ENCODE measurements around the gene CEBPA.

Gene CEBPA

DNA sequence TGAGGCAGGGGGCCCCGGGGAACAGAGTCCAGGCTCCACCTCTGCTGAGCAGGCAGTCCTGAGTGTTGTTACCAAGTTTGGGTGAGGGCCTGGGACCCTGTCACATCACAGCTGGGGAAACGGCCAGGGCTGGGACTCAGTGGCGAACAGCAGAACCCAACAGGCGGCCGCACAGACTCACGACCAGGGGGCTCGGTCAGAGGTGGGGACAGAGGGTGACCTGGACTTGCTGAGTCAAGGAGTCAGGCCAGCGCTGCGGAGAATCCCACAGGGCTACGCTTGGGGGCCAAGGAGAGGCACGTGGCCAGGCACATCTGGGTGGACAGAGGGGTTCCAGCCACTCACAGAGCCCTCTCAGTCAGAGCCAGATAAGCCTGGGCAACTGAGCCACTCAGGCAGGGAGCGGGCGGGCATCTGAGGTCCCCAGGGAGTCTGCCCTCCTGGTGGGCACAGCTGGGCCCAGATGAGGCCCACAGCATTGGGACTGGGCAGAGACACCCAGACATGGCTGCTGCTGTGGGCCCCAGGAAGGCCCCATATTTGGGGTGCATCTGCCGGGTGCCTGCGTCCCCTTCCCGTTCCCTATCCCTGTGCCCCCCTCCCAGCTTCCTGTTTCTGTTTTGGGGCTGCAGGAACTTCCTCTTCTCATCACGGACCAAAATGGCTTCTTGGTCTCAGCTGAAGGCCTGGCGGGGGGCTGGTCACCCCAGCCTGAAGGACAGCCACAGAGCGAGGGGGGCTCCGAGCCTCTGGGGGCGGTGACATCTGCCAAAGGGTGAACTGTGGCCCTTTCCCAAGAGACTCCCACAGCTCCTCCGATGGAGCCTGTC lies 34.0 kb downstream of the CEBPA start:
- ChIA-PET POLR2A (no interaction called here), CTCF (no interaction called here)
- DNase-seq (ENCODE audit: extremely low spot score): no peak
- TF ChIP-seq FOXA1 (IDR thresholded peaks at IDR 0.05) (no peak), L3MBTL2 (conservative IDR thresholded peaks at IDR 0.05) (no peak), LEF1 (IDR thresholded peaks at IDR 0.05; ENCODE audit: borderline replicate concordance) (no peak), ZNF384 (IDR thresholded peaks at IDR 0.05) (no peak), HDGF (IDR thresholded peaks at IDR 0.05; ENCODE audit: borderline replicate concordance) (no peak), CTBP1 (IDR thresholded peaks at IDR 0.05; ENCODE audit: borderline replicate concordance) (no peak), NFRKB (IDR thresholded peaks at IDR 0.05) (no peak), ARNT (IDR thresholded peaks at IDR 0.05) (no peak), FOXK2 (IDR thresholded peaks at IDR 0.05) (no peak), PKNOX1 (IDR thresholded peaks at IDR 0.05) (no peak), SP1 (IDR thresholded peaks at IDR 0.05) (no peak), TARDBP (IDR thresholded peaks at IDR 0.05) (no peak), BHLHE40 (IDR thresholded peaks at IDR 0.05; ENCODE audit: borderline replicate concordance) (no peak), ELF4 (IDR thresholded peaks at IDR 0.05) (no peak), SUZ12 (IDR thresholded peaks at IDR 0.05) (no peak), FOXM1 (IDR thresholded peaks at IDR 0.05; ENCODE audit: borderline replicate concordance) (no peak)

DNA sequence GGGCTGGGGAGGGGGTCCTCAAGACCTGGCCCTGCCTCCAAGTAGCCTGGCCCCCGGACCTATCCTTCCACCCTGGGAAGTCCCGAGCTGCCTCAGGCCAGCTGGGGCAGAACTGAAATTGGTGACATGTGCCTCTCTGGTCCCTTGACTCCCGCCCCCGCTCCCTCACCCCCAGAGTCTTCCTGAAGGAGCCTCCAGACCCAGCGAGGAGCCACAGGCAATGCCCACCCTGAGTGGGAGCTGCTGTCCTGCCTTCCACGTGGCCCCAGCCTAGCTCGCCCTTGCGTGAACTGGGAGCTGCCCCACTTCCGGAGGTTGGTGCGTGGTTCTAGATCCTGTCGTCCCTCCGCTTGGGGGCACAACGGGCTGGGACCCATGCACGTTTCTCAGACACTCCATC lies 34.6 kb downstream of the CEBPA start:
- no peak for DNase-seq (ENCODE audit: extremely low spot score)
- ChIA-PET POLR2A (no interaction called here), CTCF (no interaction called here)
- TF ChIP-seq HDGF (IDR thresholded peaks at IDR 0.05; ENCODE audit: borderline replicate concordance) (no peak), ARNT (IDR thresholded peaks at IDR 0.05) (no peak), CTBP1 (IDR thresholded peaks at IDR 0.05; ENCODE audit: borderline replicate concordance) (no peak), FOXM1 (IDR thresholded peaks at IDR 0.05; ENCODE audit: borderline replicate concordance) (no peak), PKNOX1 (IDR thresholded peaks at IDR 0.05) (no peak), FOXA1 (IDR thresholded peaks at IDR 0.05) (no peak), BHLHE40 (IDR thresholded peaks at IDR 0.05; ENCODE audit: borderline replicate concordance) (no peak), L3MBTL2 (conservative IDR thresholded peaks at IDR 0.05) (no peak)

DNA sequence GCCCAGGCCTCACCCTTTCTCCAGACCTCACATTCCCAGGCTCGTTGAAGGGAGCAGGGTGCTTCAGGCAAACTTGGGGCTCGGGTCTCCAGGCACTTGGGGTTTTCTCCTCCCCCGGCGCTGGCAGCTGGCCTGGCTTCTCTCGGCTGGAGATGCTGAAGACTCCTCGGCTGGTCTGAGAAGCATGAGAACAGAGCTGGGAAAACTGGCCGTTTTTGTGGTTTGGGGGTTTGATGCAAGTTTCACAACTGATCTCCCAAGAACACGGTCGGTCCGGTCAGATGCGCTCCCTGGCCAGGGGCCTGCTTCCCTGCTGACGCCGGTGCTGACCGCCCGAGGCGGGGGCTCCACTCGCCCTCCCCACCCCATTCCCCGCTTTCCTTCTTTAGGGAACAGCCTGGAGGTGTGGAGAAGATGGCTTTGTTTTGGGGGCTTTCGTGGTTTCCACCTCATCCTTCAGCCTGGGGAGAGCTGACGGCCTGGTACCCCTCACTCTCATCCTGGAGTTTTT lies 35.3 kb downstream of the CEBPA start:
- ChIA-PET POLR2A (no interaction called here), CTCF (no interaction called here)
- DNase-seq (ENCODE audit: extremely low spot score): no peak
- TF ChIP-seq L3MBTL2 (conservative IDR thresholded peaks at IDR 0.05) (no peak), PKNOX1 (IDR thresholded peaks at IDR 0.05) (no peak), ZNF384 (IDR thresholded peaks at IDR 0.05) (no peak), CTBP1 (IDR thresholded peaks at IDR 0.05; ENCODE audit: borderline replicate concordance) (no peak), FOXA1 (IDR thresholded peaks at IDR 0.05) (no peak), BHLHE40 (IDR thresholded peaks at IDR 0.05; ENCODE audit: borderline replicate concordance) (no peak), SP1 (IDR thresholded peaks at IDR 0.05) (no peak), ARNT (IDR thresholded peaks at IDR 0.05) (no peak), NFRKB (IDR thresholded peaks at IDR 0.05) (no peak), TARDBP (IDR thresholded peaks at IDR 0.05) (no peak), LEF1 (IDR thresholded peaks at IDR 0.05; ENCODE audit: borderline replicate concordance) (no peak), ELF4 (IDR thresholded peaks at IDR 0.05) (no peak), HDGF (IDR thresholded peaks at IDR 0.05; ENCODE audit: borderline replicate concordance) (no peak), FOXK2 (IDR thresholded peaks at IDR 0.05) (no peak), FOXM1 (IDR thresholded peaks at IDR 0.05; ENCODE audit: borderline replicate concordance) (no peak), SUZ12 (IDR thresholded peaks at IDR 0.05) (no peak)

- POLR2A ChIA-PET: interaction anchor here (0.6 kb wide), 1 partner anchor 106 kb away, joined by 3 read pairs; no protein-coding TSS in a partner anchor
- no peak for TF ChIP-seq TARDBP (IDR thresholded peaks at IDR 0.05)
- TF ChIP-seq BHLHE40 (IDR thresholded peaks at IDR 0.05; ENCODE audit: borderline replicate concordance): no peak
- TF ChIP-seq L3MBTL2 (conservative IDR thresholded peaks at IDR 0.05): no peak
- no peak for TF ChIP-seq SP1 (IDR thresholded peaks at IDR 0.05)
- TF ChIP-seq ELF4 (IDR thresholded peaks at IDR 0.05): no peak
- no peak for TF ChIP-seq ZNF384 (IDR thresholded peaks at IDR 0.05)
- TF ChIP-seq FOXM1 (IDR thresholded peaks at IDR 0.05; ENCODE audit: borderline replicate concordance): no peak
- TF ChIP-seq FOXK2 (IDR thresholded peaks at IDR 0.05): no peak
- no peak for TF ChIP-seq HDGF (IDR thresholded peaks at IDR 0.05; ENCODE audit: borderline replicate concordance)
- no peak for TF ChIP-seq SUZ12 (IDR thresholded peaks at IDR 0.05)
- TF ChIP-seq LEF1 (IDR thresholded peaks at IDR 0.05; ENCODE audit: borderline replicate concordance): no peak
- no peak for DNase-seq (ENCODE audit: extremely low spot score)
- CTCF ChIA-PET: interaction anchor here (0.5 kb wide), 1 partner anchor 1039 kb away, joined by 3 read pairs; no protein-coding TSS in a partner anchor
Observed at GRCh38 chr19:33264881-33265445, 37.4 kb downstream of the CEBPA start.

- ChIA-PET CTCF (no interaction called here), POLR2A (no interaction called here)
- DNase-seq (ENCODE audit: extremely low spot score): no peak
- no peak for TF ChIP-seq CTBP1 (IDR thresholded peaks at IDR 0.05; ENCODE audit: borderline replicate concordance)
- no peak for TF ChIP-seq L3MBTL2 (conservative IDR thresholded peaks at IDR 0.05)
- no peak for TF ChIP-seq FOXM1 (IDR thresholded peaks at IDR 0.05; ENCODE audit: borderline replicate concordance)
- TF ChIP-seq ZNF384 (IDR thresholded peaks at IDR 0.05): no peak
- no peak for TF ChIP-seq TARDBP (IDR thresholded peaks at IDR 0.05)
Observed at GRCh38 chr19:33263325-33264023, 38.9 kb downstream of the CEBPA start.
